ENCODE results near the gene ZNF217. TPM values are rescaled to one million over a fixed set of nuclear protein-coding genes. Genes with fewer than 3 reads are reported as not detected.

The ZNF217 gene
- total and polyA plus RNA-seq, 9 of the 15 experiments (the other 6 are each of a cell fraction or from before 2014, with no cell fraction given) = 3.0 to 41.8 (median 16.8) TPM

DNA sequence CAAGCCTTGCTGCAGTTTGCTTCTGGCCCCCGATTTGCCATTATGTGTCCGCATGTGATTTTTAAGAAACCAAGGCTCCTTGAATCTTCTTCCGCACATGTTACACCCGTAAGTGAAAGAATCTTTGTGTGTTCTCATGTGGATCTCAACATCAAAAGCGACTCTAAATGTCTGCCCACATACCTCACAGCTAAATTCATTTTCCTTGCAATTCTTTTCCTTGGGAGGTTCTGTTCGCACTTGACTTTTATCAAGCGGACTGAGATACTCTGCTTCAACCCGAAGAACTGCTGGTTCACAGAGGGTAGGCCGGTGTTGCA, 11.4 kb downstream of the ZNF217 start (continued):
- TF ChIP-seq, protein P1, sequence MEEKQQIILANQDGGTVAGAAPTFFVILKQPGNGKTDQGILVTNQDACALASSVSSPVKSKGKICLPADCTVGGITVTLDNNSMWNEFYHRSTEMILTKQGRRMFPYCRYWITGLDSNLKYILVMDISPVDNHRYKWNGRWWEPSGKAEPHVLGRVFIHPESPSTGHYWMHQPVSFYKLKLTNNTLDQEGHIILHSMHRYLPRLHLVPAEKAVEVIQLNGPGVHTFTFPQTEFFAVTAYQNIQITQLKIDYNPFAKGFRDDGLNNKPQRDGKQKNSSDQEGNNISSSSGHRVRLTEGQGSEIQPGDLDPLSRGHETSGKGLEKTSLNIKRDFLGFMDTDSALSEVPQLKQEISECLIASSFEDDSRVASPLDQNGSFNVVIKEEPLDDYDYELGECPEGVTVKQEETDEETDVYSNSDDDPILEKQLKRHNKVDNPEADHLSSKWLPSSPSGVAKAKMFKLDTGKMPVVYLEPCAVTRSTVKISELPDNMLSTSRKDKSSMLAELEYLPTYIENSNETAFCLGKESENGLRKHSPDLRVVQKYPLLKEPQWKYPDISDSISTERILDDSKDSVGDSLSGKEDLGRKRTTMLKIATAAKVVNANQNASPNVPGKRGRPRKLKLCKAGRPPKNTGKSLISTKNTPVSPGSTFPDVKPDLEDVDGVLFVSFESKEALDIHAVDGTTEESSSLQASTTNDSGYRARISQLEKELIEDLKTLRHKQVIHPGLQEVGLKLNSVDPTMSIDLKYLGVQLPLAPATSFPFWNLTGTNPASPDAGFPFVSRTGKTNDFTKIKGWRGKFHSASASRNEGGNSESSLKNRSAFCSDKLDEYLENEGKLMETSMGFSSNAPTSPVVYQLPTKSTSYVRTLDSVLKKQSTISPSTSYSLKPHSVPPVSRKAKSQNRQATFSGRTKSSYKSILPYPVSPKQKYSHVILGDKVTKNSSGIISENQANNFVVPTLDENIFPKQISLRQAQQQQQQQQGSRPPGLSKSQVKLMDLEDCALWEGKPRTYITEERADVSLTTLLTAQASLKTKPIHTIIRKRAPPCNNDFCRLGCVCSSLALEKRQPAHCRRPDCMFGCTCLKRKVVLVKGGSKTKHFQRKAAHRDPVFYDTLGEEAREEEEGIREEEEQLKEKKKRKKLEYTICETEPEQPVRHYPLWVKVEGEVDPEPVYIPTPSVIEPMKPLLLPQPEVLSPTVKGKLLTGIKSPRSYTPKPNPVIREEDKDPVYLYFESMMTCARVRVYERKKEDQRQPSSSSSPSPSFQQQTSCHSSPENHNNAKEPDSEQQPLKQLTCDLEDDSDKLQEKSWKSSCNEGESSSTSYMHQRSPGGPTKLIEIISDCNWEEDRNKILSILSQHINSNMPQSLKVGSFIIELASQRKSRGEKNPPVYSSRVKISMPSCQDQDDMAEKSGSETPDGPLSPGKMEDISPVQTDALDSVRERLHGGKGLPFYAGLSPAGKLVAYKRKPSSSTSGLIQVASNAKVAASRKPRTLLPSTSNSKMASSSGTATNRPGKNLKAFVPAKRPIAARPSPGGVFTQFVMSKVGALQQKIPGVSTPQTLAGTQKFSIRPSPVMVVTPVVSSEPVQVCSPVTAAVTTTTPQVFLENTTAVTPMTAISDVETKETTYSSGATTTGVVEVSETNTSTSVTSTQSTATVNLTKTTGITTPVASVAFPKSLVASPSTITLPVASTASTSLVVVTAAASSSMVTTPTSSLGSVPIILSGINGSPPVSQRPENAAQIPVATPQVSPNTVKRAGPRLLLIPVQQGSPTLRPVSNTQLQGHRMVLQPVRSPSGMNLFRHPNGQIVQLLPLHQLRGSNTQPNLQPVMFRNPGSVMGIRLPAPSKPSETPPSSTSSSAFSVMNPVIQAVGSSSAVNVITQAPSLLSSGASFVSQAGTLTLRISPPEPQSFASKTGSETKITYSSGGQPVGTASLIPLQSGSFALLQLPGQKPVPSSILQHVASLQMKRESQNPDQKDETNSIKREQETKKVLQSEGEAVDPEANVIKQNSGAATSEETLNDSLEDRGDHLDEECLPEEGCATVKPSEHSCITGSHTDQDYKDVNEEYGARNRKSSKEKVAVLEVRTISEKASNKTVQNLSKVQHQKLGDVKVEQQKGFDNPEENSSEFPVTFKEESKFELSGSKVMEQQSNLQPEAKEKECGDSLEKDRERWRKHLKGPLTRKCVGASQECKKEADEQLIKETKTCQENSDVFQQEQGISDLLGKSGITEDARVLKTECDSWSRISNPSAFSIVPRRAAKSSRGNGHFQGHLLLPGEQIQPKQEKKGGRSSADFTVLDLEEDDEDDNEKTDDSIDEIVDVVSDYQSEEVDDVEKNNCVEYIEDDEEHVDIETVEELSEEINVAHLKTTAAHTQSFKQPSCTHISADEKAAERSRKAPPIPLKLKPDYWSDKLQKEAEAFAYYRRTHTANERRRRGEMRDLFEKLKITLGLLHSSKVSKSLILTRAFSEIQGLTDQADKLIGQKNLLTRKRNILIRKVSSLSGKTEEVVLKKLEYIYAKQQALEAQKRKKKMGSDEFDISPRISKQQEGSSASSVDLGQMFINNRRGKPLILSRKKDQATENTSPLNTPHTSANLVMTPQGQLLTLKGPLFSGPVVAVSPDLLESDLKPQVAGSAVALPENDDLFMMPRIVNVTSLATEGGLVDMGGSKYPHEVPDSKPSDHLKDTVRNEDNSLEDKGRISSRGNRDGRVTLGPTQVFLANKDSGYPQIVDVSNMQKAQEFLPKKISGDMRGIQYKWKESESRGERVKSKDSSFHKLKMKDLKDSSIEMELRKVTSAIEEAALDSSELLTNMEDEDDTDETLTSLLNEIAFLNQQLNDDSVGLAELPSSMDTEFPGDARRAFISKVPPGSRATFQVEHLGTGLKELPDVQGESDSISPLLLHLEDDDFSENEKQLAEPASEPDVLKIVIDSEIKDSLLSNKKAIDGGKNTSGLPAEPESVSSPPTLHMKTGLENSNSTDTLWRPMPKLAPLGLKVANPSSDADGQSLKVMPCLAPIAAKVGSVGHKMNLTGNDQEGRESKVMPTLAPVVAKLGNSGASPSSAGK (IDR thresholded peaks at IDR 0.05) = no peak
- TF ChIP-seq, protein P2, sequence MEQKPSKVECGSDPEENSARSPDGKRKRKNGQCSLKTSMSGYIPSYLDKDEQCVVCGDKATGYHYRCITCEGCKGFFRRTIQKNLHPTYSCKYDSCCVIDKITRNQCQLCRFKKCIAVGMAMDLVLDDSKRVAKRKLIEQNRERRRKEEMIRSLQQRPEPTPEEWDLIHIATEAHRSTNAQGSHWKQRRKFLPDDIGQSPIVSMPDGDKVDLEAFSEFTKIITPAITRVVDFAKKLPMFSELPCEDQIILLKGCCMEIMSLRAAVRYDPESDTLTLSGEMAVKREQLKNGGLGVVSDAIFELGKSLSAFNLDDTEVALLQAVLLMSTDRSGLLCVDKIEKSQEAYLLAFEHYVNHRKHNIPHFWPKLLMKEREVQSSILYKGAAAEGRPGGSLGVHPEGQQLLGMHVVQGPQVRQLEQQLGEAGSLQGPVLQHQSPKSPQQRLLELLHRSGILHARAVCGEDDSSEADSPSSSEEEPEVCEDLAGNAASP (IDR thresholded peaks at IDR 0.05) = no peak
- TF ChIP-seq CHCHD3 (CRISPR knock-in tag; IDR thresholded peaks at IDR 0.05) (no peak), ZNF280B (CRISPR knock-in tag; IDR thresholded peaks at IDR 0.05) (no peak), BMI1 (IDR thresholded peaks at IDR 0.05; ENCODE audit: low read length) (no peak), ARHGAP35 (IDR thresholded peaks at IDR 0.05; ENCODE audit: partially characterized antibody) (no peak)
